GM10266 (cell line): Measurements from ENCODE around the gene TSPAN31.
A peak's percentile ranks its signal among the peaks of the same experiment; 100 is the strongest.

Source experiments
- DNase-seq: peaks from one replicate; pipeline ENCODE4 v3.0.0; 2012; ENCODE audit errors: extremely low spot score
- TF ChIP-seq, protein P1 (sequence below): IDR thresholded peaks from 2 replicates; pipeline ENCODE4 v1.5.1; 2012; ENCODE audit warnings: mild to moderate bottlenecking, low read depth; ENCODE audit not compliant: control insufficient read depth, insufficient read depth; ENCODE audit errors: missing control alignments

The TSPAN31 gene

GRCh38 chr12:57756406-57757341 lies 11.8 kb downstream of the TSPAN31 start:
- peak; percentile 89 for DNase-seq
- TF ChIP-seq, protein P1, sequence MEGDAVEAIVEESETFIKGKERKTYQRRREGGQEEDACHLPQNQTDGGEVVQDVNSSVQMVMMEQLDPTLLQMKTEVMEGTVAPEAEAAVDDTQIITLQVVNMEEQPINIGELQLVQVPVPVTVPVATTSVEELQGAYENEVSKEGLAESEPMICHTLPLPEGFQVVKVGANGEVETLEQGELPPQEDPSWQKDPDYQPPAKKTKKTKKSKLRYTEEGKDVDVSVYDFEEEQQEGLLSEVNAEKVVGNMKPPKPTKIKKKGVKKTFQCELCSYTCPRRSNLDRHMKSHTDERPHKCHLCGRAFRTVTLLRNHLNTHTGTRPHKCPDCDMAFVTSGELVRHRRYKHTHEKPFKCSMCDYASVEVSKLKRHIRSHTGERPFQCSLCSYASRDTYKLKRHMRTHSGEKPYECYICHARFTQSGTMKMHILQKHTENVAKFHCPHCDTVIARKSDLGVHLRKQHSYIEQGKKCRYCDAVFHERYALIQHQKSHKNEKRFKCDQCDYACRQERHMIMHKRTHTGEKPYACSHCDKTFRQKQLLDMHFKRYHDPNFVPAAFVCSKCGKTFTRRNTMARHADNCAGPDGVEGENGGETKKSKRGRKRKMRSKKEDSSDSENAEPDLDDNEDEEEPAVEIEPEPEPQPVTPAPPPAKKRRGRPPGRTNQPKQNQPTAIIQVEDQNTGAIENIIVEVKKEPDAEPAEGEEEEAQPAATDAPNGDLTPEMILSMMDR = peak; percentile 92

GRCh38 chr12:57757771-57758170 lies 12.9 kb downstream of the TSPAN31 start:
- DNase-seq = no peak
- TF ChIP-seq, protein P1 = no peak

DNA sequence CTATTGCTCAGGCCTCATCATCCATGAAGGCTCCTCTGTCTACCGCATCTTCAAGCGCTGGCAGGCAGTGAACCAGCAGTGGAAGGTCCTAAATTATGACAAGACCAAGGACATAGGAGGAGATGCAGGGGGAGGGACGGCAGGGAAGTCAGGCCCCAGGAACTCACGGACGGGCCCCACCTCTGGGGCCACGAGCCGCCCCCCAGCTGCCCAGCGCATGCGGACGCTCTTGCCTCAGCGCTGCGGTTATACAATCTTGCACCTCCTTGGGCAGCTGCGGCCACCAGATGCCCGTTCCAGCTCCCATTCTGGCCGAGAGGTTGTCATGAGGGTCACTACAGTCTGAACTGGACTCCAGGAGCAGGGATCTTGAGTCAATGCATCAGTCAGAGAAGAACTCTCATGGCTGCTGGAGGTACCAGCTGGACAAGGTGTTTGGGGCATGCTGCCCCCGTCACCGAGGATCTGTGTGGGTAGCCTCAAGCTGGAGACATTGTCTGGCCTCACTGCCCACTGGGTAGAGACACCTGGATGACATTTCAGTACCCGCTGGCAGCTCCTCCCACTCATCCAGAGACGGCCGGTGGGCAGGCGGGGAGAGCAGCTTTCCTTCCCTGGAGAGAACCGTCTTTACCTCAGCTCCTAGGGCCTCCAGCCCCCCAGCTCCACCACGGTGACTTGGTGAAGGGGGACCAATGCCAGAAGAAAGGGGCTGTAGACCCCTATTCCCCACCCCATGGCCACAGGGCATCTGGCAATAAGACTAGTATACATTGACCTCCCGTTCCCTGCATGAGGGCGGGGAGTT lies 13.9 kb downstream of the TSPAN31 start:
- TF ChIP-seq, protein P1 = no peak
- no peak for DNase-seq

DNA sequence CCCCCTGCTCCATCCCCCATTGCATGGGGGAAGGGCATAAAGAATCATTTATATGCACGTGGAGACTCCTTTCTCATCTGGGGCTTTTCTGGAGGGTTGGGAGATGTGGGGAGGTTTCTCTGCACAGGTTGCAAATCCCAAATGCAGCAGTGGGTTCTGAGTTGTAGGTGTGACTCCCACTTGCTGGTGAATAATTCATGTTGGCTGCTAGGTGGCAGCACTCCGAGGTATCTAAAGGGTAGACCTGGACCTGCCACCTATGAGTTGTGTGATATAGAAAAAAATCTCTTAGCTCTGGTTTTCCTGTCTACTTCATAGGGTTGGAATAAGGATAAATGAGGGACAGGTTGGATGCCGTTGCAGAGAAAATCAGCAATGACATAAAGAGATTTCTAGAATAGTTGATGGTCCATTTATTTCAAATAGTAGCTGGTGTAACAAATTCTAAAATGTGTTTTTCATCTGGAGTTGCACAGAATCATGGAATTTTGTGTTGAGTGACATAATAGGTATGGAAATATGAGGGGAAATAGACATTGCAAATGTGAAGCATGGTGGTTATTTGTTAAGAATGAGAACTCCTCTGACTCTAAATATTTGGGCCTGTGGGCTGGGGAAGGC lies 14.6 kb downstream of the TSPAN31 start:
- no peak for DNase-seq
- TF ChIP-seq, protein P1 = peak; percentile 56

GRCh38 chr12:57760347-57760982 lies 15.6 kb downstream of the TSPAN31 start:
- no peak for DNase-seq
- TF ChIP-seq, protein P1 = no peak

- DNase-seq = no peak
- TF ChIP-seq, protein P1 = no peak
These were observed 16.7 kb downstream of the TSPAN31 start for GRCh38 chr12:57761391-57761998.
